Activated CD8-positive, alpha-beta memory T cell treated with anti-CD3 and anti-CD28 coated beads for 24 hours (primary cell): ENCODE results near the gene PAWR.
"Not testable (repeated sequence)": the region's sequence is repeated elsewhere in the genome, so short reads cannot be mapped to it uniquely, and the experiment has no call there.

Experiments used
- DNase-seq: peaks from one replicate; pipeline ENCODE4 v3.0.0-alpha.2; 2020

PAWR gene

GRCh38 chr12:79587368-79587767 lies 103.4 kb downstream of the PAWR start:
- no peak for DNase-seq

- DNase-seq: no peak
These were observed 105.6 kb downstream of the PAWR start for GRCh38 chr12:79585147-79585546.

DNA sequence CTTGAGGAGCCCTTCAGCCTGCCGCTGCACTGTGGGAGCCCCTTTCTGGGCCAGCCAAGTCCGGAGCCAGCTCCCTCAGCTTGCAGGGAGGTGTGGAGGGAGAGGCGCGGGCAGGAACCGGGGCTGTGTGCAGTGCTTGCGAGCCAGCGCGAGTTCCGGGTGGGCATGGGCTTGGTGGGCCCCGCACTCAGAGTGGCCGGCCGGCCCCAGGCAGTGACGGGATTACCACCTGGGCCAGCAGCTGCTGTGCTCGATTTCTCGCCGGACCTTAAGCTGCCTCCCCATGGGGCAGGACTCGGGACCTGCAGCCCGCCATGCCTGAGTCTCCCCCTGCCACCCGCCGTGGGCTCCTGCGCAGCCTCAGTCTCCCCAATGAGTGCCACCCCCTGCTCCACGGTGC lies 116.9 kb downstream of the PAWR start:
- no peak for DNase-seq

- no peak for DNase-seq
These were observed 121.1 kb downstream of the PAWR start for GRCh38 chr12:79569679-79570078.

- no peak for DNase-seq
These were observed 123.6 kb downstream of the PAWR start for GRCh38 chr12:79567175-79567563.

- DNase-seq: no peak
These were observed 124.2 kb downstream of the PAWR start for GRCh38 chr12:79566452-79567174.

GRCh38 chr12:79564727-79565350 lies 125.9 kb downstream of the PAWR start:
- DNase-seq: not testable (repeated sequence)

DNA sequence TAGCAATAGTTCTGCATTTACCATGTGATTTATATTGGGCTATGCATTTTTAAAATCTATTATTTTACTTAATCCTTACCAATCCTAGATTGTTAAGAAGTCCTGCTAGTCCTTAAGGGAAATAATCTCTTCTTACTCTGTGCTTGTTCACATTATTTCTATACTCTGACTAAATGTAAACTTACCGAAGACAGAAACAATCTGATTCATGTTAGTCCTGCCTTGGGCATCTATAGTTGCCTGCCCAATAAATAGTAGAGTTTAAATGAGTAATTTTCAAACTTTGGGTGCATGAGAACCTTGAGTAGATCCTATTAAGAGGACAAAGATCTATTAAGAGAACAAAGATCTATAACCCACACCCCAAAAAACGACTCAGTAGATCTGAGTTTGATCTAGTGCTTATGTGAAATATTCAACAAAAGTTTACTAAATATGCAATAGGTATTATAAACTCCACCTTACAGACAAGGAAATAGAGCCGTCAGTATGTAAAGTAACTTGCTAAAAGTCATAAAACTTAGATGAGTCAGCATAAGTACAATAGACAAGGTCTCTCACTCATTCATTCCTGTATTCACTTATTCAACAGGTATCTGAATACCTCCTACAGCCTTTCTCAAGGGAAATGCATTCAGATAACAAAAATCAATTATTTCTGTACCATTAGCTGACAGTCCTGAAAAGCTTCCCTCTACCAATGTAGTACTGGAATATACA lies 127.6 kb downstream of the PAWR start:
- no peak for DNase-seq

DNA sequence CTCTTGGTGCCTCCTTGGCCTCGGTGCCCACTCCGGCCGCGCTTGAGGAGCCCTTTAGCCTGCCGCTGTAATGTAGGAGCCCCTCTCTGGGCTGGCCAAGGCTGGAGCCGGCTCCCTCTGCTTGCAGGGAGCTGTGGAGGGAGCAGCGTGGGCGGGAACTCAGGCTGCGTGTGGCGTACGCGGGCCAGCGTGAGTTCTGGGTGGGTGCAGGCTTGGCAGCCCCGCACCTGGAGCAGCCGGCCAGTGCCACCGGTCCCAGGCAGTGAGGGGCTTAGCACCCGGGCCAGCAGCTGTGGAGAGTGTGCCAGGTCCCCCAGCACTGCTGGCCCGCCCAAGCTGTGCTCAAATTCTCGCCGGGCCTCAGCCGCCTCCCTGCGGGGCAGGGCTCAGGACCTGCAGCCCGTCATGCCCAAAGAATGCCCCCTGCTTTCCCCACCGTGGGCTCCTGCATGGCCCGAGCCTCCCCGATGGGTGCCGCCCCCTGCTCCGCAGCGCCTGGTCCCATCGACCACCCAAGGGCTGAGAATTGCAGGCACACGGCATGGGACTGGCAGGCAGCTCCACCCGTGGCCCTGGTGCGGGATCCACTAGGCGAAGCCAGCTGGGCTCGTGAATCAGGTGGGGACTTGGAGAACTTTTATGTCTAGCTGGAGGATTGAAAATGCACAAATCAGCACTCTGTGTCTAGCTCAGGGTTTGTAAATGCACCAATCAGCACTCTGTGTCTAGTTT lies 129.2 kb downstream of the PAWR start:
- no peak for DNase-seq

GRCh38 chr12:79560225-79560889 lies 130.4 kb downstream of the PAWR start:
- DNase-seq: no peak

DNA sequence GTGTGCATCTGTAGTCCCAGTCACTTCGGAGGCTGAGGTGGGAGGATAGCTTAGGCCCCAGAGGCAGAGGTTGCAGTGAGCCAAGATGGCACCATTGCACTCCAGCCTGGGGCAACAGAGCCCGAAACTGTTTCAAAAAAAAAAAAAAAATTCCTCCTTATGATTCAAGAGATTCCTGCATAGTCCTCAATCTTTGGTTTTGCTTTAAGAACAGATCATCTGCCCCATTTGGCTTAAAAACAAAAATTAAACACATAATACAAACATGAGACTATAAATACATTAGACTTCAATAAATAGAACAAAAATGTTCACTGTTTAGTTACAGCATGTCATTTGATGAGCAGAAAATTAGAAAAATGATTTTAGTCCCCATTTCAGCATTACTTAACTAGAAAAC lies 131.2 kb downstream of the PAWR start:
- DNase-seq: no peak

DNA sequence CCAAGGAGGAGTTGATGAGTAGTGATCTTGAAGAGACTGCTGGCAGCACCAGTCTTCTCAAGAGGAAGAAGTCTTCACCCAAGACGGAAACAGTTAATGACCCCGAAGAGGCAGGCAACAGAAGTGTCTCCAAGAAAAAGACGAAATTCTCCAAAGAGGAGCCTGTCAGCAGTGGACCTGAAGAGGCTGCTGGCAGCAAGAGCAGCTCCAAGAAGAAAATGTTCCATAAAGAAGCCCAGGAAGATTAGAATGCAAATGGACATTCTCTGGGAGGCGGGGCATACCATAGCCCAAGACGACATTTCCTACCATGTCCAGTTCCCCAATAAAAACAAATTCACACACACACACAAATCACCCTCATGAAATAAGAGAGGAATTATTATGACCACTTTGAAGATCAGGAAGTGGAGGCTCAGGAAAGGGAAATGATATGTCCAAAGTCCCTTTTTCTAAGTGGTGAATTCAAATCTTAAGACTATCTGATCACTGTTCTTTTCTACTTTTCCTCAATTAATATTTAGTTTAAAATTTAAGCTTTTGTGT lies 131.8 kb downstream of the PAWR start:
- DNase-seq: no peak

DNA sequence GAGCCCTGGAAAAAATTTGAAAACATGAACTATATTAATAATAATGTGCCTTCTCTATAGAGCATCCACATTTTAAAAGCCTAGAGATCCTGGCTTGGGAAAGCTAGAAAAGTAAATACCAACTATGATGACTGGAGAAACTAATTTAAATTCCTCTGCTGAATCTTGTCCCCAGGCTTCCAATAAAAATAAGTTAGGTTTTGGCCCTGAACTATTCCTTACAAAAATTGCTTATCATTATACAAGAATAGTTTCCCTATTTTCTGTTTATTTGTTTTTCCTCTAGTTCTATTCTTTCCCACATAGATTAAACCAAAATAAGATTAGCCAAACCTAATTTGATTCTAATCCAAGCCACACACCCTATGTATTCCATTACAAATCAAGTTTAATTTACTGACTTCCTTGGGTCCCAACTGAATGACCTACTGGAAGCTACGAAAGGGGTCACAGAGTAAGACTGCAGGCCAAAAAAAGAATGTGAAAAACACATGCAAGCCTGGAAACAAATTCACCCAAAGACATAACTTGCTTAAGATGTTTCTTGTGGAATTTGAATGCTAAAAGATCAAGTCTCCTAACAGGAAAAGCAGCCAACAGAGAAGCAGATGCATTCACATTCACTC lies 133.0 kb downstream of the PAWR start:
- no peak for DNase-seq

GRCh38 chr12:79555028-79555925 lies 135.5 kb downstream of the PAWR start:
- DNase-seq: no peak

GRCh38 chr12:79553863-79554574 lies 136.7 kb downstream of the PAWR start:
- DNase-seq: no peak

- DNase-seq: no peak
These were observed 138.6 kb downstream of the PAWR start for GRCh38 chr12:79552192-79552591.

DNA sequence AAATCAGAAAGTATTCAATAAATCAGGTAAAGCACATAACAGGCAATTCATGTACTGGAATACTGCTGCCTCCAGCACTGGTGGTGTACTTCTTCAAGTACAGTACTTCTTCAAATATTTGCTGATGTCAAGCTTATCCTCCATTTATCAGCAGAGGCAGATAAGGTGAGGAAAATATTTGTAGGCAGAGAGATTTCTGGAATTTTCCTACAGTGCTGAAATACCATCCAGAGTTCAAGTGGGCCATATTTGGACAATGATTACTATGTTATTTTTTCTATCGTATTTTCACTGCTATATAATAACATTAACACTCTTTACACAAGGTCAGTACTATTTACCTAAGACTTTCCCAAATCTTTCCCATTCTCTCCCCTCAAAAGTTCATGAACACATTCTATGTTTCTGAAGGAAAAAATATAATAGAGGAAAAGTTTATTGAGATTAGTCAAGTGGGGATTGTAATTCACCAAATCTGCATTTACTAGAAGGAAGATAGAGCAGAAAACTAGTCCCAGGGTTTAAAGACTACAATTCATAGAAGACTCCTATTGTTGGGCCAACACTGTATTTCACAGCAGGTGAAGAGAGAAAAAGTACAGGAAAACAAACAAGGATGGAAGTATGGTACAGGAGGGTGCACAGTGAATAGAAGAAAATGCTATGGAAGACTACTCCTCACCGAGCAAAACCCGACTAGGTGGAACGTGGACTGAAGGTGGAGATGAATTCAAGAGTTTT lies 141.1 kb downstream of the PAWR start:
- DNase-seq: no peak

DNA sequence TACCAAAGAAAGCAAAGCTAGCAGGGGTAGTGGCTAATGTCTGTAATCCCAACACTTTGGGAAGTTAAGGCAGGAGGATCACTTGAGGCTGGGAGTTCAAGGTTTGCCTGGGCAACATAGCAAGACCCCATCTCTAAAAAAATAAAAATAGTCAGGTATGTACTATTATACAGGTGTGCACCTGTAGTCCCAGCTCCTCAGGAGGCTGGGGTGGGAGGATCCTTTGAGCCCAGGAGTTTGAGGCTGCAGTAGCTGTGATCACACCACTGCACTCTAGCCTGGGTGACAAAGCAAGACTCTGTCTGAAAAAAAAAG lies 142.2 kb downstream of the PAWR start:
- DNase-seq: no peak

DNA sequence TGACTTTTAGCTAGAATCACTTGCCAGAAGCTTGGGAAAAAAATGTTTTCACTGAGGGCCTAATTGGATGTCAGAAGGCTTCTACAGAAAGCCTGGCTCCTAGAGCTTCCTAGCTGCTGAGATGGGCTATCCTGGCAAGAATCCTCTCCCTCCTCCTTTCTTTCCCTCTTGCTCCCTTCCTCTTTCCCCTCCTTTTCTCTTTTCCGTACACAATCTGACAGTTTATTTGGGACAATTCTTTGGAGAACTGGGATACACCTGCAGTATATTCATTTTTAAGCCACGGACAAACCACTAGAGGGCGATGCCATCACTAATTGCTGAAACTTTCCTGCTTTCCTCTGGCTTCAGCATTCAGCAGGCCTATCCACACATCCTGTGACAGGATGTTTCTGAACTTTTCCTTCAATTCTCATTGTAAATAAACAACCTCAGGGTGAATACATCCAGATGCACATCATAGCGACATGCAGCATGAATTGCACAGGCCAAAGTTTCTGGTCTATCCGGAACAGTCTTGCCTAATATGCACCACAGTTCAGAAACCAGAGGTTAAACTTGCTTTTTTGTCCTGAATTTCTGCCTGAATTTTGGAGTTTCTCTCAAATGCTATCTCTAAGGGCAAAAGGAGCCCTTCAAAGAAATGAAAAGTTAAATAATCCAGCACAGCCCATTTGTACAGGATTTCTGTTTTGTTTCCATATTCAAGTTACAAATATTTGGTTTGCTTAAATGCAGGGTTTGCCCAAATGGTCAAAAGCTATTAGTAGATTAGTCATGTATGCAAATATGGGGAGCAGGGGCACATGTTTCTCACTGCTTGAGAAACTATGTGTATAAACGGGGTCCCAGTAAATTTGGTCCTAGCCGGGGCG lies 142.8 kb downstream of the PAWR start:
- DNase-seq: no peak
